Left lung (tissue), 10 donors: ENCODE data around the gene PSPC1. TPM values are rescaled to one million over a fixed set of nuclear protein-coding genes. Genes with fewer than 3 reads are reported as not detected.

Experiments
- ATAC-seq: fragments of 200-7000 bp; cut with Tn5 transposase; one replicate; pipeline ENCODE4 v1.9.1; 2020; ENCODE audit warnings: moderate library complexity
- DNase-seq, 4 donors: peaks; one replicate each; pipeline ENCODE4 v3.0.0-alpha.2; 2013 to 2020
- H3K27ac ChIP-seq, 2 donors: fragments of 200-600 bp; sonication (generic) in 1 of 2; one replicate each; pipeline versions ENCODE4 v1.5.0 to v1.8.0; 2020 to 2021
- H3K27me3 ChIP-seq, 2 donors: fragments of 200-600 bp; sonication (generic) in 1 of 2; one replicate each; pipeline versions ENCODE4 v1.5.0 to v1.8.0; 2020 to 2021
- H3K36me3 ChIP-seq, 2 donors: fragments of 200-600 bp; sonication (generic) in 1 of 2; one replicate each; pipeline versions ENCODE4 v1.5.0 to v1.8.0; 2020 to 2021
- H3K4me1 ChIP-seq, 2 donors: fragments of 200-600 bp; one replicate each; pipeline ENCODE4 v1.8.0; 2021
- H3K4me3 ChIP-seq, 2 donors: fragments of 200-600 bp; sonication (generic) in 1 of 2; one replicate each; pipeline versions ENCODE4 v1.5.0 to v1.8.0; 2020 to 2021; ENCODE audit warnings: mild to moderate bottlenecking in 1 of 2
- H3K9me3 ChIP-seq, 2 donors: fragments of 200-600 bp; sonication (generic) in 1 of 2; one replicate each; pipeline versions ENCODE4 v1.5.0 to v1.8.0; 2020 to 2021
- CTCF ChIP-seq, 2 donors: fragments of 200-600 bp; sonication (generic) in 1 of 2; IDR thresholded peaks; one replicate each; pipeline versions ENCODE4 v1.5.0 to v1.8.0; 2021; ENCODE audit warnings: antibody characterized with exemption in 2 of 2
- intact Hi-C, 2 donors: fragments of 100-400 bp; cut with DNase I; formaldehyde crosslinking; loops; one replicate each; pipeline versions ENCODE4 v1.11.2 to v1.14.2; 2022
- polyA plus RNA-seq, 6 donors: library from polyadenylated mRNA; unstranded; fragments of 120-200 nt; gene quantifications; one replicate each; pipeline ENCODE4 v1.2.1, GENCODE V29; 2013; ENCODE audit not compliant: insufficient read length in 6 of 6
- total RNA-seq, 2 donors: library from RNA; stranded (reverse); fragmentation: NEBNext Ultra II Directional; extraction: Animal tissue kit (Norgen Biotek cat#: 25700); gene quantifications; one replicate each; pipeline ENCODE4 v1.2.1, GENCODE V29; 2021
- donor health status: DM: no; HTN: yes; CAD: no.
- donor health status: DM: no; HTN: no; CAD: no.

Gene PSPC1
- total and polyA plus RNA-seq, 8 donors = 34.8 to 86.2 (median 76.1) TPM

- Histone ChIP-seq H3K36me3 (peaks cover 0 to 15% of the 10 kb centered on the region in 2 donors), H3K4me1 (no peaks in the 10 kb centered on the region), H3K27me3 (no peaks in the 10 kb centered on the region), H3K4me3 (no peak overlapping the region), H3K9me3 (no peaks in the 10 kb centered on the region), H3K27ac (no peak overlapping the region)
- intact Hi-C loops = no loop called here
- ATAC-seq = no peak
- TF ChIP-seq CTCF (IDR thresholded peaks at IDR 0.05) = no peak
- no peak for DNase-seq
Observed at GRCh38 chr13:19681517-19681916, 101.2 kb downstream of the PSPC1 start.

- Histone ChIP-seq H3K27me3 (no peaks in the 10 kb centered on the region), H3K36me3 (peaks cover 0 to 22% of the 10 kb centered on the region in 2 donors), H3K9me3 (no peaks in the 10 kb centered on the region), H3K4me1 (no peaks in the 10 kb centered on the region), H3K4me3 (no peak overlapping the region), H3K27ac (no peak overlapping the region)
- DNase-seq (no peak), ATAC-seq (no peak)
- TF ChIP-seq CTCF (IDR thresholded peaks at IDR 0.05) = no peak
- intact Hi-C loops = no loop called here
Observed at GRCh38 chr13:19680751-19681150, 102.0 kb downstream of the PSPC1 start.

GRCh38 chr13:19676168-19676567, 106.6 kb downstream of the PSPC1 start:
- peaks cover 0 to 67% of the 10 kb centered on the region in 2 donors for H3K36me3 ChIP-seq
- no peak for TF ChIP-seq CTCF (IDR thresholded peaks at IDR 0.05)
- ATAC-seq = no peak
- DNase-seq = no peak
- H3K4me3 ChIP-seq = no peak overlapping the region
- H3K27me3 ChIP-seq = no peaks in the 10 kb centered on the region
- no peaks in the 10 kb centered on the region for H3K4me1 ChIP-seq
- intact Hi-C loops = no loop called here
- H3K27ac ChIP-seq = no peak overlapping the region
- no peaks in the 10 kb centered on the region for H3K9me3 ChIP-seq

- Histone ChIP-seq H3K27me3 (no peaks in the 10 kb centered on the region), H3K36me3 (peaks cover 0 to 80% of the 10 kb centered on the region in 2 donors), H3K27ac (no peak overlapping the region), H3K4me1 (no peaks in the 10 kb centered on the region), H3K4me3 (no peak overlapping the region), H3K9me3 (no peaks in the 10 kb centered on the region)
- intact Hi-C loops = no loop called here
- no peak for ATAC-seq
- no peak for DNase-seq
- TF ChIP-seq CTCF (IDR thresholded peaks at IDR 0.05) = no peak
Observed at GRCh38 chr13:19674898-19675297, 107.8 kb downstream of the PSPC1 start.

- no peak for DNase-seq
- TF ChIP-seq CTCF (IDR thresholded peaks at IDR 0.05) = no peak
- intact Hi-C loops = no loop called here
- Histone ChIP-seq H3K9me3 (no peaks in the 10 kb centered on the region), H3K27ac (no peak overlapping the region), H3K4me1 (no peaks in the 10 kb centered on the region), H3K4me3 (no peak overlapping the region), H3K27me3 (no peaks in the 10 kb centered on the region), H3K36me3 (peaks cover 6 to 83% of the 10 kb centered on the region in 2 donors)
- no peak for ATAC-seq
Observed at GRCh38 chr13:19673473-19674430, 109.0 kb downstream of the PSPC1 start.
